HG03342 (cell line): ENCODE measurements around the gene BZW2.

Experiments
- ATAC-seq: cut with Tn5 transposase; IDR thresholded peaks from one replicate; pipeline ENCODE4 v1.9.1; 2021; ENCODE audit warnings: mild to moderate bottlenecking, moderate library complexity; ENCODE audit not compliant: unreplicated experiment

Gene BZW2

GRCh38 chr7:16712916-16713315, 66.9 kb downstream of the BZW2 start:
- ATAC-seq = no peak

DNA sequence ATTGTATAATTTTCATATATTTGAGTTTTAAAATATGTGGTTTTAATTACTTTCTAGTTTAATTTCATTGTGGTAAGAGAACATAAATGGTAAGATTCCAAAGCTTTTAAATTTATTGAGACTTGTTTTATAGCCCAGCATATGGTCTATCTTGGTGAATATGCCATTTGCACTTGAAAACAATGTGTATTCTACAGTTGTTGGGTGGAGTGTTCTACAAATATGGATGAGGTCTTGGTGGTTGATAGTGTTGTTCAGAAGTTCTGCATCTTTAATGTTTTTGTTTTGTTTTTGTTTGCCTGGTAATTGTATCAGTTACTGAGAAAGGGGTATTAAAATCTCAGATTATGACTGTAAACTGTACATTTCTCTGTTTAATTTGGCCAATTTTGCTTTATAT, 69.9 kb downstream of the BZW2 start:
- no peak for ATAC-seq

- no peak for ATAC-seq
Measured at GRCh38 chr7:16718111-16718656, 72.2 kb downstream of the BZW2 start.

DNA sequence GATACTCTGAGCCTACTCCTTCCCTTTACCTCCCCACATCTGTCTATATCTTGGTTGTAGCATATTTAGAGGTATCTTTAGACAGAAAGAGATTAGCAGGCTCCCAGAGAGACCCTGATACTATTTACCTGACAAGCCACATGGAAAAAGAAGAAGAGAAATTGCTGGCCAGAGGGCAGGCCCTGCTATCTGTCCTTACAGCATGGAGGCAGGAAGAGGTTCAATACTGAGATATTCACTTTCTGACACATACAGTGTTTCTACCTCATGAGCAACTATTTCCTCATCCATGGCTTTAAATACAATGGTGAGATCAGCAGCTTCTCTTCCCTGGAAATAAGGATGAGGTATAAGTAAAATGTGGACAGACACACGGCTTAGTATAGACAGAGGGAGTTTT, 73.7 kb downstream of the BZW2 start:
- ATAC-seq = no peak

- no peak for ATAC-seq
Measured at GRCh38 chr7:16721541-16721940, 75.6 kb downstream of the BZW2 start.

GRCh38 chr7:16724344-16724743, 78.4 kb downstream of the BZW2 start:
- ATAC-seq = no peak

GRCh38 chr7:16726189-16726588, 80.2 kb downstream of the BZW2 start:
- no peak for ATAC-seq

DNA sequence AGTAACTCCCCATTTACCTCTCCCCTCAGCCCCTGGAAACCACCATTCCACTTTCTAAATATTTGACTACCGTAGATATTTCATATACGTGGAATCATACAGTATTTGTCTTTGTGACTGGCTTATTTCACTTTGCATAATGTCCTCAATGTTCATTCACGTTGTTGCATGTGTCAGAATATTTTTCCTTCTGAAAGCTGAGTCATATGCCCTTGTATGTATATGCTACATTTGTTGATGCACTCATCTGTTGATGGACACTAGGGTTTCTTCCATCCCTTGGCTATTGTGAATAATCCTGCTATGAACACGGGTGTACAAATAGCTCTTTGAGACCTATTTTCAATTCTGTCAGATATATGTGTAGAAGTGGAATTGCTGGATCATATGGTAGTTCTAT, 81.8 kb downstream of the BZW2 start:
- no peak for ATAC-seq

DNA sequence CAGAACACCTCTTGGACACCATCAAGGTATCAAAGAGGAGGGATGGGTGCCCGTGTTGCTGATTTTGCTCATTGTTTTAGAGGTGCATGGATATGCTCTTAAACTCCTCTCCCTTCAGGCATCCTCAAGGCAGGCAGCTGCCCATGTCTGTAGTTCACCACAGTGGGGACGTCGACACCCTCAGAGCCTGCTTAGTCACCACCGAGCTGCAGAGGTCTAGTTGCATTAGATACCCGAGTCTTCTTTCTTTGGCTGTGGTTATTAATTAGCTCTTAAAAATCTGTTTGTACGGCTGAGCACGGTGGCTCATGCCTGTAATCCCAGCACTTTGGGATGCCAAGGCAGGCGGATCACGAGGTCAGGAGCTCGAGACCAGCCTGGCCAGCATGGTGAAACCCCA, 82.8 kb downstream of the BZW2 start:
- ATAC-seq = no peak

GRCh38 chr7:16729541-16729940, 83.6 kb downstream of the BZW2 start:
- no peak for ATAC-seq

DNA sequence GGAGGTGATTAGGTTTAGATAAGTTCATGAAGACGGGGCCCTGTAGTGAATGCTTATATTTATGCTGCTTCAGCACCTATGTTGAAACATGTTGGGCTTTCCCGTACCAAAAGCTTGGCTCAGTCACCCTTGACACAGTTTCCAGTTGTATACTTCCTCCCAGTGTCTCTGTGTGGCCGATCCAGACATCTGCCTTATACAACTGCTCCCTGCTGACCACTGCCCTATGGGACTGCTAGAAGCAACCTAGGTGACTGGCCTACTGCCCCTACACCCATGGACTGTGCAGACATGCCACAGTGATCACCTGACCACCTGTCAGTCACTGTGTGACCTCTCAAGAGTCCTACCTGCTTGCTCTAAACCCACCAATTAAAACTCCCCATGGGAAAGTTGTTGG, 85.0 kb downstream of the BZW2 start:
- ATAC-seq = no peak

- no peak for ATAC-seq
Measured at GRCh38 chr7:16732828-16733227, 86.8 kb downstream of the BZW2 start.

DNA sequence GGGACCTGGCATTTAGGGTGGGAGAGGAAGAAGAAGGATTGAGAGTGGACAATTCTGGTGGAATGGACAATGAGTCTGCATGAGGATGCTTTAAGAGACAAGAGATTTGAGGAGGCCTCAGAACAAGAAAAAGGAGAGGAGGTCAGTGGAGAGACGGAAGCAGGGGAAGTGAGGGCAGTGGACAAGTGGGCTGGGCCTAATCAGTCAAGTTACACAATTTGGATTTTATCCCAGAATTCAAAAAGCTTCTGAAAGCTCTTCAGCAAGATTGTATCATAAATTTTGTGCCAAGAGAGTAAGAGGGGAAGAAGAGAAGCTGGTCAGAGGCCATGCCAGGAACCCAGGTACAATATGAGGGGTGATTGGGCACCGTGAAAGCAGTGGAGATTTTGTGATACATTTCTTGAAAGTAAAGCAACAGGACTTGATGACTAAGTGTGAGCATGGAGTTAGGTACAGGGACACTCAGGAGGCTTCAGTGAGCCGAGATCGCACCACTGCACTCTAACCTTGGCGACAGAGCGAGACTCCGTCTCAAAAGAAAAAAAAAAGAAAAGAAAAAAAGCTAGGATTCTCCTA, 88.3 kb downstream of the BZW2 start:
- ATAC-seq = no peak

DNA sequence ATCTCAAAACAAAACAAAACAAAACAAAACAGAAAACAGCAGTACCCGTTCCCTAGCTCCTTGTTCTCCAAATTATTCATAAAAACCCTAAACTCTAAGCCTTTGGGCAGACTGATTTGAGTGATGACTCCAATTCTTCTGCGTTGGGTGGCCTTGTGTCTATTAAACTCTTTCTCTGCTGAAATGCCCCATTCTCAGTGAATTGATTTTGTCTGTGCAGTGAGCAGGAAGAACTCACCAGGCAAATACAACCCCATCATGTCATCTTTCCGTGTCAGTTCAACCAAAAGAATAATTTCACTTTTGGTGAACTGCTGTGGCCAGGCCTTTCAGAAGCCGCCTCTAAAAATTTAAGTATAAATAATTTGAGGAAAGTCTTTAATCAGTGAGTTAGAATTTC, 89.0 kb downstream of the BZW2 start:
- no peak for ATAC-seq

- ATAC-seq = no peak
Measured at GRCh38 chr7:16738011-16738688, 92.2 kb downstream of the BZW2 start.

- ATAC-seq = no peak
Measured at GRCh38 chr7:16739863-16740622, 94.1 kb downstream of the BZW2 start.

- ATAC-seq = no peak
Measured at GRCh38 chr7:16740623-16740953, 94.6 kb downstream of the BZW2 start.

- ATAC-seq = no peak
Measured at GRCh38 chr7:16740996-16741395, 95.0 kb downstream of the BZW2 start.

GRCh38 chr7:16741676-16742075, 95.7 kb downstream of the BZW2 start:
- no peak for ATAC-seq

GRCh38 chr7:16742547-16742946, 96.6 kb downstream of the BZW2 start:
- ATAC-seq = no peak

GRCh38 chr7:16743236-16743635, 97.3 kb downstream of the BZW2 start:
- ATAC-seq = no peak
